Liver (tissue), 9 donors: ENCODE measurements around the gene FOXN4. TPM values are rescaled to one million over a fixed set of nuclear protein-coding genes. Genes with fewer than 3 reads are reported as not detected.
A peak's percentile ranks its signal among the peaks of the same experiment; 100 is the strongest.

ENCODE experiments used
- DNase-seq: peaks from one replicate; pipeline ENCODE4 v3.0.0-alpha.2; 2017; ENCODE audit warnings: low spot score
- H3K27ac ChIP-seq, 2 donors: one replicate each; pipeline ENCODE4 v1.7.0; 2013; ENCODE audit warnings: inconsistent platforms in 2 of 2, low read length in 2 of 2, control low read depth in 1 of 2, low read depth in 1 of 2, mild to moderate bottlenecking in 1 of 2
- H3K27me3 ChIP-seq, 4 donors: one replicate each; pipeline versions ENCODE4 v1.6.1 to v1.7.0; 2013; ENCODE audit warnings: low read length in 3 of 4, inconsistent platforms in 1 of 4, mild to moderate bottlenecking in 1 of 4, moderate library complexity in 1 of 4; ENCODE audit not compliant: control insufficient read depth in 4 of 4, insufficient read depth in 4 of 4
- H3K36me3 ChIP-seq, 4 donors: one replicate each; pipeline versions ENCODE4 v1.6.1 to v1.7.0; 2013; ENCODE audit warnings: low read length in 3 of 4, mild to moderate bottlenecking in 3 of 4, low read depth in 1 of 4, moderate library complexity in 1 of 4; ENCODE audit not compliant: control insufficient read depth in 4 of 4, insufficient read depth in 3 of 4
- H3K4me1 ChIP-seq, 4 donors: one replicate each; pipeline versions ENCODE4 v1.6.1 to v1.7.0; 2013; ENCODE audit warnings: low read length in 3 of 4, mild to moderate bottlenecking in 3 of 4, moderate library complexity in 1 of 4; ENCODE audit not compliant: control insufficient read depth in 4 of 4, insufficient read depth in 4 of 4
- H3K4me3 ChIP-seq, 3 donors: one replicate each; pipeline versions ENCODE4 v1.6.1 to v1.7.0; 2013; ENCODE audit warnings: low read length in 3 of 3, control low read depth in 1 of 3, low read depth in 1 of 3, mild to moderate bottlenecking in 1 of 3
- H3K9ac ChIP-seq, 2 donors: one replicate each; pipeline ENCODE4 v1.7.0; 2013; ENCODE audit warnings: low read length in 2 of 2, mild to moderate bottlenecking in 2 of 2, moderate library complexity in 2 of 2, control low read depth in 1 of 2, low read depth in 1 of 2
- H3K9me3 ChIP-seq, 4 donors: one replicate each; pipeline versions ENCODE4 v1.6.1 to v1.7.0; 2013; ENCODE audit warnings: low read length in 3 of 4; ENCODE audit not compliant: control insufficient read depth in 4 of 4
- ATF3 ChIP-seq: IDR thresholded peaks from 2 replicates; pipeline ENCODE4 v1.6.1; 2016; ENCODE audit warnings: antibody characterized with exemption
- EGR1 ChIP-seq, 2 donors: IDR thresholded peaks; 2 replicates each; pipeline ENCODE4 v1.6.1; 2016 to 2018; ENCODE audit warnings: antibody characterized with exemption in 2 of 2, low read depth in 2 of 2
- FOXA1 ChIP-seq: IDR thresholded peaks from 2 replicates; pipeline ENCODE4 v1.6.1; 2016; ENCODE audit warnings: antibody characterized with exemption
- FOXA2 ChIP-seq: IDR thresholded peaks from 2 replicates; pipeline ENCODE4 v1.6.1; 2016; ENCODE audit warnings: antibody characterized with exemption
- GABPA ChIP-seq, 2 donors: IDR thresholded peaks in 1 of 2; conservative IDR thresholded peaks in 1 of 2; 2 replicates each; pipeline ENCODE4 v1.6.1; 2016; ENCODE audit warnings: antibody characterized with exemption in 2 of 2, mild to moderate bottlenecking in 1 of 2, moderate library complexity in 1 of 2
- HNF4A ChIP-seq, 2 donors: conservative IDR thresholded peaks; 2 replicates each; pipeline ENCODE4 v1.6.1; 2016; ENCODE audit warnings: antibody characterized with exemption in 2 of 2, mild to moderate bottlenecking in 2 of 2
- HNF4G ChIP-seq: IDR thresholded peaks from 2 replicates; pipeline ENCODE4 v1.6.1; 2016; ENCODE audit warnings: antibody characterized with exemption
- JUND ChIP-seq, 2 donors: IDR thresholded peaks; 2 replicates each; pipeline ENCODE4 v1.6.1; 2016; ENCODE audit warnings: antibody characterized with exemption in 2 of 2
- RAD21 ChIP-seq, 2 donors: IDR thresholded peaks; 2 replicates each; pipeline ENCODE4 v1.6.1; 2016; ENCODE audit warnings: antibody characterized with exemption in 2 of 2, mild to moderate bottlenecking in 2 of 2
- RXRA ChIP-seq, 2 donors: IDR thresholded peaks; 2 replicates each; pipeline ENCODE4 v1.6.1; 2017 to 2018; ENCODE audit warnings: antibody characterized with exemption in 2 of 2, mild to moderate bottlenecking in 1 of 2
- SP1 ChIP-seq: IDR thresholded peaks from 2 replicates; pipeline ENCODE4 v1.6.1; 2018; ENCODE audit warnings: antibody characterized with exemption, mild to moderate bottlenecking
- TAF1 ChIP-seq: conservative IDR thresholded peaks from 2 replicates; pipeline ENCODE4 v1.6.1; 2016; ENCODE audit warnings: antibody characterized with exemption, mild to moderate bottlenecking
- YY1 ChIP-seq: IDR thresholded peaks from 2 replicates; pipeline ENCODE4 v1.6.1; 2016; ENCODE audit warnings: antibody characterized with exemption, mild to moderate bottlenecking
- ZBTB33 ChIP-seq: IDR thresholded peaks from 2 replicates; pipeline ENCODE4 v1.6.1; 2016; ENCODE audit warnings: antibody characterized with exemption
- WGBS: extraction: QIAGEN DNeasy Blood & Tissue Kit; methylation state at CpG from one replicate; pipeline ENCODE4 v1.1.7; 2013; 5-methylcytosine and 5-hydroxymethylcytosine counted together
- polyA plus RNA-seq, 2 donors: library from polyadenylated mRNA; stranded (reverse) in 1 of 2; unstranded in 1 of 2; fragments of 200-250 nt in 1 of 2; fragments of >200 nt in 1 of 2; fragmentation: Nextera tagmentation in 1 of 2; extraction: Ambion mirVana in 1 of 2; gene quantifications; one replicate each; pipeline versions ENCODE4 v1.2.1 to v1.2.3, GENCODE V29; 2013 to 2015
- total RNA-seq, 2 donors: library from RNA; depleted of rRNA; stranded (reverse); fragments of >200 nt; gene quantifications; one replicate each; pipeline ENCODE4 v1.2.3, GENCODE V29; 2014
- TF ChIP-seq, protein P1 (sequence below): IDR thresholded peaks from 2 replicates; pipeline ENCODE4 v1.6.1; 2016; ENCODE audit warnings: antibody characterized with exemption, mild to moderate bottlenecking
- TF ChIP-seq, protein P2 (sequence below): fragments of 150-350 bp; IDR thresholded peaks from 2 replicates; pipeline ENCODE4 v1.5.1; 2017; ENCODE audit warnings: improper control_type of control experiment, low read depth, low read length; ENCODE audit not compliant: missing input control
- donor health status: healthy.
- donor health status: healthy.
- donor health status: healthy.
- donor health status: healthy.
- donor health status: healthy.

The FOXN4 gene
- total and polyA plus RNA-seq, 4 donors: not detected

DNA sequence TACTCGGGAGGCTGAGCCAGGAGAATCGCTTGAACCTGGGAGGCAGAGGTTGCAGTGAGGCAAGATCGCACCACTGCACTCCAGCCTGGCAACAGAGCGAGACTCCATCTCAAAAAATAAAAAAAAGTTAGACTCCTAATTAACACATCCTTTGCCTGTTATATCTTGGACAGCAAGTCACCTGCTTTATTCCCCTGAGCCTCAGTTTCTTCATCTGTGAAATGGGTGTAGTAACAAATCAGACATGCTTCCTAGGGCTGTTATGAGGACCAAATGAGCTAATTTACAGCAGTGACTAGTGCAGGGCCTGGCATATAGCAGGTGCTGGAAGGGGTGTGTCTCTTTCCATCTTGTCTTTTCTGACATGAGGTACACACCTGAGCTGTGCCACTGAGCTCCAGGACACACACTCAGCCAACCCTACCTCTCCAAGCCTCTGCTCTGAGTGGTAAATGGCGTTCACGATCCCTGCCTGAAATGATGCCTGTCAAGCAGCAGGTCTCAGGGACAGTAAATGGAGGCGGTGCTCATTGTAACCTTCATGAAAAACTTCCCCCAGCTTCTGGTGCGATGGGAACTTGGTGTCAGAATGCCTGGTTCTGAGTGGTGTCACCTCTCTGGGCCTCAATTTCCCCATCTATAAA lies 31.7 kb downstream of the FOXN4 start:
- peak overlapping the region; percentile 42 to 57 for H3K27ac ChIP-seq
- WGBS: 93% methylated on average over 8 of the region's 8 CpGs
- H3K27me3 ChIP-seq: no peaks in the 10 kb centered on the region
- no peak overlapping the region for H3K9ac ChIP-seq
- H3K36me3 ChIP-seq: no peaks in the 10 kb centered on the region
- TF ChIP-seq, protein P1, sequence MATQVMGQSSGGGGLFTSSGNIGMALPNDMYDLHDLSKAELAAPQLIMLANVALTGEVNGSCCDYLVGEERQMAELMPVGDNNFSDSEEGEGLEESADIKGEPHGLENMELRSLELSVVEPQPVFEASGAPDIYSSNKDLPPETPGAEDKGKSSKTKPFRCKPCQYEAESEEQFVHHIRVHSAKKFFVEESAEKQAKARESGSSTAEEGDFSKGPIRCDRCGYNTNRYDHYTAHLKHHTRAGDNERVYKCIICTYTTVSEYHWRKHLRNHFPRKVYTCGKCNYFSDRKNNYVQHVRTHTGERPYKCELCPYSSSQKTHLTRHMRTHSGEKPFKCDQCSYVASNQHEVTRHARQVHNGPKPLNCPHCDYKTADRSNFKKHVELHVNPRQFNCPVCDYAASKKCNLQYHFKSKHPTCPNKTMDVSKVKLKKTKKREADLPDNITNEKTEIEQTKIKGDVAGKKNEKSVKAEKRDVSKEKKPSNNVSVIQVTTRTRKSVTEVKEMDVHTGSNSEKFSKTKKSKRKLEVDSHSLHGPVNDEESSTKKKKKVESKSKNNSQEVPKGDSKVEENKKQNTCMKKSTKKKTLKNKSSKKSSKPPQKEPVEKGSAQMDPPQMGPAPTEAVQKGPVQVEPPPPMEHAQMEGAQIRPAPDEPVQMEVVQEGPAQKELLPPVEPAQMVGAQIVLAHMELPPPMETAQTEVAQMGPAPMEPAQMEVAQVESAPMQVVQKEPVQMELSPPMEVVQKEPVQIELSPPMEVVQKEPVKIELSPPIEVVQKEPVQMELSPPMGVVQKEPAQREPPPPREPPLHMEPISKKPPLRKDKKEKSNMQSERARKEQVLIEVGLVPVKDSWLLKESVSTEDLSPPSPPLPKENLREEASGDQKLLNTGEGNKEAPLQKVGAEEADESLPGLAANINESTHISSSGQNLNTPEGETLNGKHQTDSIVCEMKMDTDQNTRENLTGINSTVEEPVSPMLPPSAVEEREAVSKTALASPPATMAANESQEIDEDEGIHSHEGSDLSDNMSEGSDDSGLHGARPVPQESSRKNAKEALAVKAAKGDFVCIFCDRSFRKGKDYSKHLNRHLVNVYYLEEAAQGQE: no peak
- TF ChIP-seq HNF4G: no peak
- TF ChIP-seq YY1: no peak
- no peak for TF ChIP-seq EGR1 (IDR thresholded peaks at IDR 0.05; ENCODE audit: low read depth in 2 of 2)
- TF ChIP-seq SP1: no peak
- no peak for TF ChIP-seq TAF1
- no peak for TF ChIP-seq FOXA1
- no peak for TF ChIP-seq ZBTB33
- no peak for DNase-seq
- no peak overlapping the region for H3K4me3 ChIP-seq
- no peaks in the 10 kb centered on the region for H3K9me3 ChIP-seq
- H3K4me1 ChIP-seq: peaks cover 6 to 25% (median 19%) of the 10 kb centered on the region in 4 donors

- Histone ChIP-seq H3K27me3 (no peaks in the 10 kb centered on the region), H3K36me3 (no peaks in the 10 kb centered on the region), H3K4me1 (peaks cover 6 to 25% (median 19%) of the 10 kb centered on the region in 4 donors), H3K9me3 (no peaks in the 10 kb centered on the region), H3K27ac (no peak overlapping the region), H3K9ac (no peak overlapping the region), H3K4me3 (no peak overlapping the region)
- TF ChIP-seq ZBTB33: no peak
- TF ChIP-seq YY1: no peak
- no peak for TF ChIP-seq RXRA (IDR thresholded peaks at IDR 0.05)
- no peak for TF ChIP-seq FOXA2
- TF ChIP-seq TAF1: no peak
- TF ChIP-seq ATF3: no peak
- no peak for TF ChIP-seq HNF4A (conservative IDR thresholded peaks at IDR 0.05)
- TF ChIP-seq RAD21 (IDR thresholded peaks at IDR 0.05): no peak
- TF ChIP-seq, protein P1: no peak
- TF ChIP-seq HNF4G: no peak
- no peak for TF ChIP-seq JUND (IDR thresholded peaks at IDR 0.05)
- TF ChIP-seq EGR1 (IDR thresholded peaks at IDR 0.05; ENCODE audit: low read depth in 2 of 2): no peak
- TF ChIP-seq FOXA1: no peak
- TF ChIP-seq GABPA (IDR thresholded peaks at IDR 0.05 in 1 of 2, conservative IDR thresholded peaks at IDR 0.05 in 1 of 2): no peak
- TF ChIP-seq, protein P2, sequence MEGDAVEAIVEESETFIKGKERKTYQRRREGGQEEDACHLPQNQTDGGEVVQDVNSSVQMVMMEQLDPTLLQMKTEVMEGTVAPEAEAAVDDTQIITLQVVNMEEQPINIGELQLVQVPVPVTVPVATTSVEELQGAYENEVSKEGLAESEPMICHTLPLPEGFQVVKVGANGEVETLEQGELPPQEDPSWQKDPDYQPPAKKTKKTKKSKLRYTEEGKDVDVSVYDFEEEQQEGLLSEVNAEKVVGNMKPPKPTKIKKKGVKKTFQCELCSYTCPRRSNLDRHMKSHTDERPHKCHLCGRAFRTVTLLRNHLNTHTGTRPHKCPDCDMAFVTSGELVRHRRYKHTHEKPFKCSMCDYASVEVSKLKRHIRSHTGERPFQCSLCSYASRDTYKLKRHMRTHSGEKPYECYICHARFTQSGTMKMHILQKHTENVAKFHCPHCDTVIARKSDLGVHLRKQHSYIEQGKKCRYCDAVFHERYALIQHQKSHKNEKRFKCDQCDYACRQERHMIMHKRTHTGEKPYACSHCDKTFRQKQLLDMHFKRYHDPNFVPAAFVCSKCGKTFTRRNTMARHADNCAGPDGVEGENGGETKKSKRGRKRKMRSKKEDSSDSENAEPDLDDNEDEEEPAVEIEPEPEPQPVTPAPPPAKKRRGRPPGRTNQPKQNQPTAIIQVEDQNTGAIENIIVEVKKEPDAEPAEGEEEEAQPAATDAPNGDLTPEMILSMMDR: no peak
- no peak for TF ChIP-seq SP1
- 94% methylated on average over 5 of the region's 5 CpGs for WGBS
- DNase-seq: no peak
Measured at GRCh38 chr12:109276160-109276559, 32.9 kb downstream of the FOXN4 start.
